GM18498 (cell line): ENCODE data around the gene SCG2.
"Not testable (repeated sequence)": the region's sequence is repeated elsewhere in the genome, so short reads cannot be mapped to it uniquely, and the experiment has no call there.

ENCODE experiments used
- ATAC-seq: cut with Tn5 transposase; IDR thresholded peaks from one replicate; pipeline ENCODE4 v1.9.1; 2021; ENCODE audit warnings: mild to moderate bottlenecking, moderate library complexity; ENCODE audit not compliant: unreplicated experiment

SCG2 gene

DNA sequence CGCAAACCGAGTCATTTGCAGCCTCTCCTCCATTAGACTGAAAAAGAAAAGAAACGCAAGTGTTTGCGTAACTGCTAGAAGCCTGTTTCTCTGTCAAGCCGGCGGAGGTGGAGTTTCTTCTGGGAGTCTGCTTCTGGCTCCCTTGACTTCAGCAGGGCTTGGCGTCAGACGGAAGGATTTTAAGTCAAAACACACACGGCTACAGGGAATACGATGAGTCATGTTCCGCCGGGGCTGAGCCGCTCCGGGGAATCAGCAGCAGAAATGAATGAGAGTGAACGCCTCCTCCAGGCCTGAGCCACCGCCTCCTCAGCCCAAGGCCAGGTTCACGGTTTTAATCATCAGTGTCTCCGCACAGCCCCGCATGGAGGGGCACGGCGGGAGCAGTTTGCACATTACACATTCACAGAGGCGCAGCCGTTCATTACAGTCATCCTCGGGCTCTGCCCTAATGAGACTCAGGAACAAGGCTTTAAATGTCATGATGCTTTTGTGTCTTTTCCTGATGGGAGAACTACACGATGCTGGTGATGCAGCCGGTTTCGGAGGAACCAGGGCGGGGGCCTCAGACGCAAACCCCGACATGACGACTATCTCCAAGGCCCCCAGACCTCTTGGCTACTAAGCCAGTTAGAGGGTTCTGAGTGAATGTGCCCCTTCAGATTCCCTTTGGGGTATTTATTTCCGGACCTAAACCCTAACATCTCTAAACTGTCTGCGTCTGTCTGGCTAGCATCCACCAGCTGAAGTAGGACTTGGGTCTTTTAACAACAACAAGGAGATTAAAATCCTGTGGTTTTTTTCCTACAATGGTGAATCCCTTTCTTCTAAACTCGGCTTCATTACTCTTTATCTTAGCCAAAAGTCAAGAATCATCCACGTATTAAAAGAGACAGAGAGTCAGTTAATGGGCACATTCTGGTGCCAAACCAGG is 11.1 kb upstream of the SCG2 start:
- ATAC-seq = no peak

GRCh38 chr2:223612501-223612900 is 10.3 kb upstream of the SCG2 start:
- no peak for ATAC-seq

DNA sequence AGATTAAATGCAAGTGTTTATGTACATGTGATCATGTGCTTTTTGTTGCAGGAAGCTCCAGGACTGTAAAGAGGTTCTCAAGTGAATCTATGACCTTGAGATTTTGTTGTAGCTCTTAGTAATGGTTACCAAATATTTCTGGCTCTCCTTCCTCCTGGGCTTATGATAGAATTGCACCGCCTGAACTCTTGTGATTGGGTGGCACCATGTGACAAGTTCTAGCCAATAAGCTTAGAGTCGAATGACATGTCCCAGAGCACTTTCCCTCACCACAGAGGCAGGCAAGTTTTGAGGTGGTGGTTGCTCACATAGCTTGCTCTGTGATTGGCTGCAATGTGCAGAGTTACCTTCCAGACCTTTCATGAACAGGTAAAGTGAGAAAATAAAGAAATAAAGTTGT is 8.9 kb upstream of the SCG2 start:
- no peak for ATAC-seq

DNA sequence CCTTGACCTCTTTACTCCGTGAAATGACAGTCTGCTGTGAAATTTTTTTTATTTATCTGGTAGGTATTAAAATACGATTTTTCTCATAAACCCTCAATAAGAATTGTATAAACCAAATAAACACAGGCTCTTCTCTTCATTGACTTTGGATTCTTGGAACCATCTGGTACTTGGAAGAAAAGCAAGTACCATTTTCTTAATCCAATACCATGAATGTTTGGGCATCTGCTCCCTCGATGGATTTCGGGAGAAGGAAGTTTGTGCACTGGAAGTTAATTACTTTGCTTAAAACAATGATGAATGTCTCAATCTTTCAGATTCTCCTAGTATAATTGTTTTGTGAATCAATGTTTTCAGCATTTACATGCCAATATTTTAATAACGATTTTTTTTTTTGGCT is 5.3 kb upstream of the SCG2 start:
- ATAC-seq = no peak

DNA sequence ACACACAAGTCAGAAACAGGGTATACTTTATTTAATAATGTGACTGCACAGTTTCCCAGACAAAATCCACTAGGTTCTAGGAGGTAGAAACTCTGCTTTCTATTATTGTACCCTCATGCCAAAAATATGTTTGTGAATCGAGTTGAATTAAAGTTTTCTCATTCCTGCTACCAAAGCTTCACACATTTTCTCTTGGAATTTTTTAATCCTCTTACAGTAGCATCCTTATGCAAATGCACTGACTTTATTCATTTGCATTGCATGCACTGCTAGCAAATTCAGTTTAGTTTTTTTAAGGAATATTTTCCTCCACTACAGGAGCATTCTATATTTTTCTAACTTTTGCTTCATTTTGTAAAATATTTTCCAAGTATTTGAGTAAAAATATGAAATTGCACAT is 4.8 kb upstream of the SCG2 start:
- ATAC-seq = no peak

DNA sequence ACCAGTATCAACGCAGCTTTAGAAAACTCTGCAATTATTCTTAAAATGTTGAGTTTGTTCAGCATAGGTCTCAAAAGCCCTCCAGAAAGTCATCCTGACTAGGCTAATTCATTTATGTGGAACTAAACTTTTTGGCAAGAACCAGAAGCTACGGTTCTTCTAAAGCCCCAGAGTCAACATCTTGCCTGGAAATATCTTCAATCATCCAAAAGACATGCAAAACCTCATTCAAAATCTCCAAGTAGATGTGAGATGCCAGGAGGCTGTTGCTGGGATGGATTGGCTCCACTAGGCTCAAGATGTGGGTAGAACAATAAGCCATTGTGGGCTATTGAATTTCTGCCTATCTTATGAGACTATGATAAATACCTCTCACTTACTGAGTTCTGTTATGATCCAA is 2.1 kb upstream of the SCG2 start:
- no peak for ATAC-seq

DNA sequence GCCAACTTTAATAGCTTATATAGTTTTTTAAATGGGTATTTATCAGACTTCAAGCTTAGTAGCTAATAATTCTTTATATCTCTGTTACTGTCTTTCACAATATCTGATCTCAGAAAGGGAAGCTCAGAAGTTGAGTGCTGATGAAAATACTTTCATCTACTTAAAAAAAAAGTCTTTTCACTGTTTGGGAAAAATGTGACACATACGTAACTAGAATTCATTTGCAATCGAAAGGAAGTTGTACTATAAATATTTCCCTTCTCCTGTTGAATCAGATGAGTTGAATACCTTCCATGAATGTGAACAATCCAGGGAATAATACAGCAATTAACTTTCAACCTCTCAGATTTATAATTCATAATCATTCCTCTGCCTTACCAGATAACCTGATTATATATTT is 811 bp upstream of the SCG2 start:
- no peak for ATAC-seq

GRCh38 chr2:223601018-223601417 is 1.1 kb downstream of the SCG2 start:
- no peak for ATAC-seq

DNA sequence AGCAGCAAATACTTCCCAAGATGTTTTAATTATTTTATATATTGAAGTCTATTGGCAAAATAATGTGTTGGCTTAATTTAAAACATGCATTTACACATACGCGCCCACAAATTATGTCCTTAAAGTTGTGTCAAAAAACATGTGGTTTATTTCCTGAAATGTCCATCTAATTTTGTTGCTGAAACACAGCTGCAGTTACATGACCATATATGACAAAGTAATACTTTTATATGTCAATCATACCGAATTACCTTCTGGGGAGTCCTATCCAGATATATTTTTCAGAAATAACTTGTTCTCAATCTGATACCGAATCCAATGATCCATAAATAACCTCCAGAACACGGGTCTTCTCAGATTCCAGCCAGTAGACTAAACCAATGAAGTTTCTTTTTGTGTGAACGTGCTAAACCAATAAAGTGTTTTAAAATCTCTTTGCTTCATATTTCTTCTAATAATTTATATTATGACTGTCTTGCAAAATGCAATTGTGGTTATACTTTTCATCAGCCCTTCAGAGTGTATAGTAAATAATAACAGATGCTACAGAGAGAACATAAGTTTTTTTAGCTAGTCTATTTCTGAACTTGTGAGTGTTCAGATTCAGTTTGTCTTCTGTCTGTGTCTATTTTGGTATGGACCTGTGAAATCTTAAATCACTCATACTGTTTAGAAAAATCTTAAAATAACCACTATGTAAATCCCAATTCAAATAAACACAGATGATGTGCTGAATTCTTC is 2.4 kb downstream of the SCG2 start:
- no peak for ATAC-seq

DNA sequence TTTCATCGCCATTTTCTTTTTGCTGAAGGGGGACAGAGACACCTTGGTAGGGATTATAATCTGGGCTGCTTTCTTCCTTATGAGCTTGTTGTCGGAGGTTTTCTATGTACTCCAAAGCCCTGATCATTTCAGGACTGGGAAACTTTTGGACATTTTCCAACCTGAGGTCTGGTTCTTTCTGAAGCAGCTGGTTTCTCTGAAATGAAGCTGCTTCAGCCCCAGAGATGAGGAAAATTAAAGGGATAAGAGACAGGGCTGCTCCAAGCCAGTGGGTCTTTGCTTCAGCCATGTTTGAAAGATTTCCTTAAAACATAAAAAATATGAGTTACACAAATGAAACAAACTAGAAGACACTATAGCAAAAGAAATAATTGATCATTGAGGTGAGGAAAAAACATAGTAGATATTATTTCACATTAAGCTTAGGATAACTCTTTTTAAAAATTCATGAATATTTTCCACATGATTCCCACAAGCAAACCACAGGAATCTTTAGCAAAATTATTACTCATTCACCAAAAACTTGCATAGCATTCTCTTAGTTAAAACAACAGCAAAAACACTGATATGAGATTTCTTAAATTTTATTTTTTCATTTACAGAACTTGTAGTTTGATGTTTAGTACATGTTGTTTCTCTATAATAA is 3.0 kb downstream of the SCG2 start:
- no peak for ATAC-seq

DNA sequence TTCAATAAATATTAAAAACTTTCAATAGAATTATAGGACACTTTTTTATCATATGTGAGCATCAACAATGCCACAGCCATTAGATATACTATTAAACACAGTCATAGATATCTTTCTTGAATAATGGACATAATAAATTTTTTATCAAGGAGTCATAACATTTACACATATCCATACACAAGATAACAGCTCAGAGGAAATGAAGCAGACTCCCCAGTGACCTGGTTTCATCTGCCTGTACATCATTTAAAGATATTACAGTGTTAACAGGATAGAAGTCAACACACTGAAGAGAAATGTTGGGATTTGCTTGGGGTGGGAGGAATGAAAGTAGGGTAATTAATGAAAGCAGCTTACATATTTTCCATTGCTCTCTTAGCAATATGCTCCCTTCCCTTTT is 5.1 kb downstream of the SCG2 start:
- no peak for ATAC-seq

GRCh38 chr2:223596208-223596607 is 6.0 kb downstream of the SCG2 start:
- no peak for ATAC-seq

- no peak for ATAC-seq
These were observed 7.3 kb downstream of the SCG2 start for GRCh38 chr2:223594831-223595230.

GRCh38 chr2:223594259-223594658 is 7.9 kb downstream of the SCG2 start:
- no peak for ATAC-seq

GRCh38 chr2:223592689-223593088 is 9.5 kb downstream of the SCG2 start:
- ATAC-seq = not testable (repeated sequence)

- no peak for ATAC-seq
These were observed 10.6 kb downstream of the SCG2 start for GRCh38 chr2:223591596-223591995.

DNA sequence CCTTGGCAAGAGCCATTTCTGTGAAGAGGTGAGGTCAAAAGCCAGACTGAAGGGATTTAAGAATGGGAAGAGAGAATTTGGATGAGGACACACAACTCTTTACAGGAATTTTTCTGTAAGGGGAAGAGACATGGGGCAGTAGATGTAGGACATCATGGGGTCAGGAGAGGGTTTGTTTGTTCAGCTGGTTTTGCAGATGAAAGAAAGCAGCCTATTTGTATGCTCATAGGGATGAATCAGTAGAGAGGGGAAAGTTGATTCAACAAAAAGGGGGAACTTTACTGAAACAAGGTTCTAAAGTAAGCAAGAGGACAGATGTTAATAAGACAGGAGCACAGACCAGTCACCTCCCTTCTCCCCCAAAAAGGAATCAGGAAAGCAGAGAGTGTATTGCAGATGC is 11.2 kb downstream of the SCG2 start:
- no peak for ATAC-seq

GRCh38 chr2:223589901-223590300 is 12.3 kb downstream of the SCG2 start:
- no peak for ATAC-seq

- no peak for ATAC-seq
These were observed 13.9 kb downstream of the SCG2 start for GRCh38 chr2:223588251-223588650.

GRCh38 chr2:223587301-223587700 is 14.9 kb downstream of the SCG2 start:
- no peak for ATAC-seq

- ATAC-seq = no peak
These were observed 15.9 kb downstream of the SCG2 start for GRCh38 chr2:223586261-223586660.

DNA sequence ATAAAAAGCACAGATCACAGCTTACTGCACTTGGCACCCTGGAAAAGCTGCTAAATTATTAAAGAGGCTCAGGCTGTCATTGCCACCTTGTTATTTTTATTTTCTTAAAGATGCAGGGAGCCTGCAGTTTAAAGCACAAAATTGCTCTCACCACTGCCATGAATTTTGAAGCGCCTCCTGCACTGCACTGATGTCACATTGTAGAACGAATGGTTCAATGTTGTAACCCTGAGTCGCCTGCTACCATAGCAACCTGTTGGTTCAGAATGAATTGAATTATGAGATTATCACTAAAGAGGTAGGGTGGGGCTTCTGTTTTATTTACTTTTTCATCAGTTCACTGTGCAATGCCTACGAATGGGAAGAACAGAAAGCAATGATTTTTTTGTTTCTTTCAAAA is 16.5 kb downstream of the SCG2 start:
- no peak for ATAC-seq
